ENCODE measurements around the gene C3AR1.

DNA sequence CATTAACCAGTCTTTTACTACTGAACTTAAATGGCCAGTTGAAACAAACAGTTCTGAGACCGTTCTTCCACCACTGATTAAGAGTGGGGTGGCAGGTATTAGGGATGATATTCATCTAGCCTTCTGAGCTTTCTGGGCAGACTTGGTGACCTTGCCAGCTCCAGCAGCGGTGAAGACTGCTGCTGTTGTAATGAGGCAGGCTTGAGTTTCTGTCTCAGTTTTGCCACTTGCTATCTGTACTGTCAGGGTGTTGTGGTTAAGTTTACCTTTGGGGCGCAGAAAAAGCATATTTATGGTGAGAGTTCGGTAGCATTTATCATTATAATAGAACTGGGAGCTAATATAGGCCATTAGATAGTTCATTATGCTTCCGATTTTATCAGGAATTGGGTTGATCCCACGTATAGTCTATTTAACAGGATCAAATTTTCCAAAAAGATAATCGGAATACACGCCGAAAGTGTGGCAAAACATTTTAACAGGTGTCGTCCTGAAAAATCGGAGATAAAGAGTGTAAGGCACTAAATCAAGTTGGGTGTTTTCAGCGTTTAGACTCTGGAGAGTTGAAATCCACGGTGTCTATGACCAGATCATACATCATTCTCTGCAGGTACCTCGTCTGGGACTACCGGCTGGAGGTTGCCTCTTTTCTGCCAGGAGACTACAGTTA, 15.2 kb upstream of the C3AR1 start:
- TF ChIP-seq, protein P1, sequence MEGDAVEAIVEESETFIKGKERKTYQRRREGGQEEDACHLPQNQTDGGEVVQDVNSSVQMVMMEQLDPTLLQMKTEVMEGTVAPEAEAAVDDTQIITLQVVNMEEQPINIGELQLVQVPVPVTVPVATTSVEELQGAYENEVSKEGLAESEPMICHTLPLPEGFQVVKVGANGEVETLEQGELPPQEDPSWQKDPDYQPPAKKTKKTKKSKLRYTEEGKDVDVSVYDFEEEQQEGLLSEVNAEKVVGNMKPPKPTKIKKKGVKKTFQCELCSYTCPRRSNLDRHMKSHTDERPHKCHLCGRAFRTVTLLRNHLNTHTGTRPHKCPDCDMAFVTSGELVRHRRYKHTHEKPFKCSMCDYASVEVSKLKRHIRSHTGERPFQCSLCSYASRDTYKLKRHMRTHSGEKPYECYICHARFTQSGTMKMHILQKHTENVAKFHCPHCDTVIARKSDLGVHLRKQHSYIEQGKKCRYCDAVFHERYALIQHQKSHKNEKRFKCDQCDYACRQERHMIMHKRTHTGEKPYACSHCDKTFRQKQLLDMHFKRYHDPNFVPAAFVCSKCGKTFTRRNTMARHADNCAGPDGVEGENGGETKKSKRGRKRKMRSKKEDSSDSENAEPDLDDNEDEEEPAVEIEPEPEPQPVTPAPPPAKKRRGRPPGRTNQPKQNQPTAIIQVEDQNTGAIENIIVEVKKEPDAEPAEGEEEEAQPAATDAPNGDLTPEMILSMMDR (IDR thresholded peaks at IDR 0.05): no peak
- no peak for TF ChIP-seq POLR2A (IDR thresholded peaks at IDR 0.05)
